GM23338 (cell line): ENCODE measurements around the gene LCP2. TPM values are rescaled to one million over a fixed set of nuclear protein-coding genes. Genes with fewer than 3 reads are reported as not detected.

Experiments
- ATAC-seq: fragments of 200-7000 bp; cut with Tn5 transposase; 3 replicates; pipeline ENCODE4 v1.9.1; 2020
- DNase-seq: peaks from one replicate; pipeline ENCODE4 v3.0.0-alpha.2; 2015; ENCODE audit warnings: low spot score
- H2AFZ ChIP-seq: fragments of 200-600 bp; sonication (generic); 2 replicates; pipeline ENCODE4 v1.8.0; 2016; ENCODE audit warnings: antibody characterized with exemption, mild to moderate bottlenecking, moderate library complexity
- H3F3A ChIP-seq: fragments of 200-600 bp; sonication (generic); replicated peaks from 2 replicates; pipeline ENCODE4 v1.8.0; 2017; ENCODE audit warnings: antibody characterized with exemption, mixed run types, low read depth
- H3K27ac ChIP-seq: fragments of 200-600 bp; sonication (generic); 2 replicates; pipeline ENCODE4 v1.6.1; 2016; ENCODE audit warnings: low read depth
- H3K27me3 ChIP-seq: fragments of 200-600 bp; sonication (generic); 2 replicates; pipeline ENCODE4 v1.8.0; 2016; ENCODE audit warnings: mild to moderate bottlenecking, mixed run types, moderate library complexity; ENCODE audit not compliant: insufficient read depth
- H3K36me3 ChIP-seq: fragments of 200-600 bp; sonication (generic); 2 replicates; pipeline ENCODE4 v1.8.0; 2016; ENCODE audit warnings: mild to moderate bottlenecking; ENCODE audit not compliant: insufficient read depth
- H3K4me1 ChIP-seq: fragments of 200-600 bp; sonication (generic); 2 replicates; pipeline ENCODE4 v1.8.0; 2016; ENCODE audit warnings: mild to moderate bottlenecking, moderate library complexity; ENCODE audit not compliant: insufficient read depth
- H3K4me2 ChIP-seq: fragments of 200-600 bp; sonication (generic); 2 replicates; pipeline ENCODE4 v1.7.1; 2017; ENCODE audit warnings: mixed run types
- H3K4me3 ChIP-seq: fragments of 200-600 bp; sonication (generic); 2 replicates; pipeline ENCODE4 v1.6.1; 2016; ENCODE audit warnings: mixed run types
- H3K79me2 ChIP-seq: fragments of 200-600 bp; sonication (generic); replicated peaks from 2 replicates; pipeline ENCODE4 v1.8.0; 2017; ENCODE audit warnings: mild to moderate bottlenecking; ENCODE audit not compliant: insufficient read depth
- H3K9me2 ChIP-seq: fragments of 200-600 bp; sonication (generic); 2 replicates; pipeline ENCODE4 v1.8.0; 2017; ENCODE audit not compliant: insufficient read depth
- H4K20me1 ChIP-seq: fragments of 200-600 bp; sonication (generic); replicated peaks from 2 replicates; pipeline ENCODE4 v1.8.0; 2017; ENCODE audit warnings: mild to moderate bottlenecking; ENCODE audit not compliant: insufficient read depth
- H3K27ac Mint-ChIP-seq: 2 replicates; pipeline ENCODE4 v1.8.0; 2020; ENCODE audit warnings: inconsistent platforms, mild to moderate bottlenecking, moderate library complexity, mixed read lengths
- H3K27me3 Mint-ChIP-seq: 3 replicates; pipeline ENCODE4 v1.8.0; 2022; ENCODE audit warnings: low read depth, mild to moderate bottlenecking, moderate library complexity, mixed read lengths, inconsistent platforms; ENCODE audit not compliant: insufficient read depth, poor library complexity
- H3K36me3 Mint-ChIP-seq: 3 replicates; pipeline ENCODE4 v1.8.0; 2021; ENCODE audit warnings: low read depth, mild to moderate bottlenecking, inconsistent platforms, moderate library complexity, mixed read lengths
- H3K4me1 Mint-ChIP-seq: 3 replicates; pipeline ENCODE4 v1.8.0; 2020; ENCODE audit warnings: mild to moderate bottlenecking, inconsistent platforms, mixed read lengths
- H3K4me3 Mint-ChIP-seq: 3 replicates; pipeline ENCODE4 v1.8.0; 2021; ENCODE audit warnings: moderate library complexity, mild to moderate bottlenecking, inconsistent platforms, mixed read lengths
- H3K9me3 Mint-ChIP-seq: 3 replicates; pipeline ENCODE4 v1.8.0; 2020; ENCODE audit warnings: moderate library complexity, mild to moderate bottlenecking, inconsistent platforms, mixed read lengths
- CTCF ChIP-seq, 2 experiments: fragments of 200-600 bp in 1 of 2; sonication (generic) in 1 of 2; conservative IDR thresholded peaks; 2 replicates each; pipeline versions ENCODE4 v1.5.1 to v1.6.1; 2016 to 2017; ENCODE audit warnings: antibody characterized with exemption in 2 of 2, low read depth in 2 of 2, mild to moderate bottlenecking in 2 of 2, moderate library complexity in 1 of 2
- ETS1 ChIP-seq: IDR thresholded peaks from 2 replicates; pipeline ENCODE4 v1.6.1; 2016; ENCODE audit warnings: antibody characterized with exemption
- EZH2 ChIP-seq: fragments of 200-600 bp; sonication (generic); IDR thresholded peaks from one replicate; pipeline ENCODE4 v1.8.0; 2017; ENCODE audit warnings: antibody characterized with exemption, mild to moderate bottlenecking, low read depth; ENCODE audit not compliant: unreplicated experiment
- EZH2phosphoT487 ChIP-seq: fragments of 200-600 bp; sonication (generic); IDR thresholded peaks from one replicate; pipeline ENCODE4 v1.8.1; 2018; ENCODE audit warnings: antibody characterized with exemption; ENCODE audit not compliant: unreplicated experiment
- JUNB ChIP-seq: IDR thresholded peaks from one replicate; pipeline ENCODE4 v1.6.1; 2016; ENCODE audit warnings: antibody characterized with exemption; ENCODE audit not compliant: unreplicated experiment
- NANOG ChIP-seq: IDR thresholded peaks from 2 replicates; pipeline ENCODE4 v1.6.1; 2016; ENCODE audit warnings: antibody characterized with exemption, borderline replicate concordance
- POLR2AphosphoS5 ChIP-seq: IDR thresholded peaks from 2 replicates; pipeline ENCODE4 v1.6.1; 2016; ENCODE audit warnings: antibody characterized with exemption, low read depth
- REST ChIP-seq: IDR thresholded peaks from one replicate; pipeline ENCODE4 v1.6.1; 2018; ENCODE audit warnings: antibody characterized with exemption; ENCODE audit not compliant: unreplicated experiment
- STAT1 ChIP-seq: IDR thresholded peaks from one replicate; pipeline ENCODE4 v1.6.1; 2016; ENCODE audit warnings: antibody characterized with exemption; ENCODE audit not compliant: unreplicated experiment
- ZNF331 ChIP-seq: fragments of 250-450 bp; sonication (Bioruptor Pico); IDR thresholded peaks from 2 replicates; pipeline ENCODE4 v1.5.0; 2020; ENCODE audit warnings: low read depth, mild to moderate bottlenecking, moderate library complexity
- polyA plus RNA-seq: library from polyadenylated mRNA; unstranded; fragments of >200 nt; fragmentation: Nextera tagmentation; extraction: Ambion mirVana; gene quantifications from 2 replicates; pipeline ENCODE4 v1.2.1, GENCODE V29; 2016
- total RNA-seq: library from RNA; depleted of rRNA; stranded (reverse); fragments of >200 nt; shearing (Covaris generic); gene quantifications from 2 replicates; pipeline ENCODE4 v1.2.3, GENCODE V29; 2014

LCP2 gene
- total and polyA plus RNA-seq, 2 experiments from 2014 or later: 0.26 to 0.38 TPM

- TF ChIP-seq STAT1 (no peak), JUNB (no peak), NANOG (no peak), CTCF (conservative IDR thresholded peaks at IDR 0.05; ENCODE audit: low read depth in 2 of 2) (no peak), ZNF331 (CRISPR knock-in tag) (no peak)
- Histone ChIP-seq H3K4me2 (no peak overlapping the region), H4K20me1 (no peaks in the 10 kb centered on the region), H3K9me2 (peaks cover 22% of the 10 kb centered on the region), H2AFZ (no peak overlapping the region), H3K79me2 (no peaks in the 10 kb centered on the region), H3K27me3 (no peaks in the 10 kb centered on the region), H3F3A (0 out of 2 replicates have a peak, but pooled peaks cover 4% of the 10 kb centered on the region), H3K4me1 (peaks cover 30% of the 10 kb centered on the region), H3K27ac (no peak overlapping the region), H3K36me3 (no peaks in the 10 kb centered on the region), H3K4me3 (no peak overlapping the region)
- H3K9me3 Mint-ChIP-seq: no peaks in the 10 kb centered on the region; the same call in 2 of the 3 replicates
- no peaks in the 10 kb centered on the region for H3K36me3 Mint-ChIP-seq
- H3K27me3 Mint-ChIP-seq: peaks cover 2% of the 10 kb centered on the region
- ATAC-seq (no peak), DNase-seq (no peak)
- no peak overlapping the region for H3K4me3 Mint-ChIP-seq
- no peak overlapping the region for H3K27ac Mint-ChIP-seq
- H3K4me1 Mint-ChIP-seq: peaks cover 35% of the 10 kb centered on the region
Measured at GRCh38 chr5:170329524-170329923, 31.9 kb upstream of the LCP2 start.

- 0 out of 2 replicates have a peak, but pooled peaks cover 4% of the 10 kb centered on the region for H3F3A ChIP-seq
- H2AFZ ChIP-seq: no peak overlapping the region
- no peak for DNase-seq
- peaks cover 22% of the 10 kb centered on the region for H3K9me2 ChIP-seq
- Mint-ChIP-seq H3K4me1 (peaks cover 18% of the 10 kb centered on the region), H3K27me3 (no peaks in the 10 kb centered on the region), H3K4me3 (no peak overlapping the region), H3K27ac (no peak overlapping the region), H3K36me3 (no peaks in the 10 kb centered on the region), H3K9me3 (no peaks in the 10 kb centered on the region)
- H3K4me1 ChIP-seq: peaks cover 15% of the 10 kb centered on the region
- H3K4me3 ChIP-seq: no peak overlapping the region
- H3K36me3 ChIP-seq: no peaks in the 10 kb centered on the region
- H4K20me1 ChIP-seq: no peaks in the 10 kb centered on the region
- ATAC-seq: no peak
- H3K27ac ChIP-seq: no peak overlapping the region
- H3K27me3 ChIP-seq: no peaks in the 10 kb centered on the region
- no peaks in the 10 kb centered on the region for H3K79me2 ChIP-seq
- H3K4me2 ChIP-seq: no peak overlapping the region
- TF ChIP-seq EZH2: no peak
- TF ChIP-seq JUNB: no peak
- no peak for TF ChIP-seq ZNF331 (CRISPR knock-in tag)
- no peak for TF ChIP-seq EZH2phosphoT487
- no peak for TF ChIP-seq REST
- no peak for TF ChIP-seq CTCF (conservative IDR thresholded peaks at IDR 0.05; ENCODE audit: low read depth in 2 of 2)
- TF ChIP-seq POLR2AphosphoS5: no peak
- TF ChIP-seq ETS1: no peak
Measured at GRCh38 chr5:170327829-170328228, 30.3 kb upstream of the LCP2 start.
